Uterus (tissue), 2 donors: ENCODE measurements around the gene HEBP1.

Source experiments
- CTCF ChIP-seq, 4 experiments: fragments of 200-600 bp in 2 of 4; fragments of 450-650 bp in 2 of 4; sonication (generic) in 2 of 4; IDR thresholded peaks; one replicate each; pipeline ENCODE4 v1.5.1; 2016 to 2019; ENCODE audit warnings: antibody characterized with exemption in 4 of 4, mild to moderate bottlenecking in 2 of 4, moderate library complexity in 1 of 4
- POLR2A ChIP-seq, 2 donors: fragments of 450-650 bp; IDR thresholded peaks; one replicate each; pipeline ENCODE4 v1.6.1; 2016; ENCODE audit warnings: antibody characterized with exemption in 2 of 2, mild to moderate bottlenecking in 1 of 2, moderate library complexity in 1 of 2

GRCh38 chr12:12984149-12984548, 15.9 kb downstream of the HEBP1 start:
- TF ChIP-seq POLR2A (IDR thresholded peaks at IDR 0.05) (no peak), CTCF (IDR thresholded peaks at IDR 0.05) (no peak)
